Measurements from ENCODE around the gene TENM4.

- TF ChIP-seq CTCF (IDR thresholded peaks at IDR 0.05) (no peak), POLR2A (IDR thresholded peaks at IDR 0.05) (no peak)
Measured at GRCh38 chr11:78694152-78694551, 746.7 kb downstream of the TENM4 start.

Data from Peyer's patch (tissue), 4 donors.